Lower lobe of right lung (tissue), 2 donors: ENCODE data around the gene FSTL3. TPM values are rescaled to one million over a fixed set of nuclear protein-coding genes. Genes with fewer than 3 reads are reported as not detected.

Experiments used
- ATAC-seq, 2 donors: fragments of 200-7000 bp; cut with Tn5 transposase; one replicate each; pipeline ENCODE4 v1.9.1; 2020 to 2022; ENCODE audit warnings: mild to moderate bottlenecking in 2 of 2, moderate library complexity in 2 of 2
- DNase-seq: peaks from one replicate; pipeline ENCODE4 v3.0.0-alpha.2; 2020
- H3K27ac ChIP-seq: fragments of 200-600 bp; one replicate; pipeline ENCODE4 v1.8.0; 2022
- H3K27me3 ChIP-seq: fragments of 200-600 bp; one replicate; pipeline ENCODE4 v1.8.0; 2022; ENCODE audit warnings: low read depth
- H3K36me3 ChIP-seq: fragments of 200-600 bp; one replicate; pipeline ENCODE4 v1.8.0; 2022; ENCODE audit warnings: mild to moderate bottlenecking
- H3K4me1 ChIP-seq: fragments of 200-600 bp; one replicate; pipeline ENCODE4 v1.8.0; 2022
- H3K4me3 ChIP-seq: fragments of 200-600 bp; one replicate; pipeline ENCODE4 v1.8.0; 2022; ENCODE audit warnings: mild to moderate bottlenecking
- H3K9me3 ChIP-seq: fragments of 200-600 bp; one replicate; pipeline ENCODE4 v1.8.0; 2022
- CTCF ChIP-seq: fragments of 200-600 bp; IDR thresholded peaks from one replicate; pipeline ENCODE4 v1.8.0; 2022; ENCODE audit warnings: antibody characterized with exemption, mild to moderate bottlenecking
- intact Hi-C: fragments of 100-400 bp; cut with DNase I; formaldehyde crosslinking; loops from one replicate; pipeline ENCODE4 v1.11.0; 2022
- total RNA-seq: library from RNA; stranded (reverse); fragmentation: NEBNext Ultra II Directional; extraction: Animal tissue kit (Norgen Biotek cat#: 25700); gene quantifications from one replicate; pipeline ENCODE4 v1.2.1, GENCODE V29; 2021
- donor health status: DM: no; HTN: yes; CAD: no; lungs with severe emphysema.

The FSTL3 gene
- total RNA-seq, 1 donor from 2014 or later = 48.0 TPM

- H3K4me1 ChIP-seq = peaks cover 25% of the 10 kb centered on the region
- intact Hi-C loops = no loop called here
- ATAC-seq (no peak), DNase-seq (no peak)
- no peaks in the 10 kb centered on the region for H3K9me3 ChIP-seq
- H3K4me3 ChIP-seq = no peak overlapping the region
- H3K36me3 ChIP-seq = peaks cover 3% of the 10 kb centered on the region
- H3K27me3 ChIP-seq = no peaks in the 10 kb centered on the region
- no peak for TF ChIP-seq CTCF
- H3K27ac ChIP-seq = no peak overlapping the region
Measured at GRCh38 chr19:682678-683320, 6.6 kb downstream of the FSTL3 start.

GRCh38 chr19:685454-685931, 9.3 kb downstream of the FSTL3 start:
- TF ChIP-seq CTCF = no peak
- H3K36me3 ChIP-seq = peaks cover 3% of the 10 kb centered on the region
- no peak overlapping the region for H3K27ac ChIP-seq
- H3K27me3 ChIP-seq = no peaks in the 10 kb centered on the region
- H3K4me3 ChIP-seq = no peak overlapping the region
- intact Hi-C loops = no loop called here
- H3K9me3 ChIP-seq = no peaks in the 10 kb centered on the region
- no peak for DNase-seq
- no peak for ATAC-seq
- H3K4me1 ChIP-seq = peaks cover 5% of the 10 kb centered on the region

GRCh38 chr19:686589-687297, 10.6 kb downstream of the FSTL3 start:
- DNase-seq = no peak
- no peaks in the 10 kb centered on the region for H3K36me3 ChIP-seq
- no peak for ATAC-seq
- H3K27me3 ChIP-seq = no peaks in the 10 kb centered on the region
- no peak for TF ChIP-seq CTCF
- H3K4me1 ChIP-seq = no peaks in the 10 kb centered on the region
- no peaks in the 10 kb centered on the region for H3K9me3 ChIP-seq
- H3K4me3 ChIP-seq = no peak overlapping the region
- intact Hi-C loops = no loop called here
- H3K27ac ChIP-seq = no peak overlapping the region

- Histone ChIP-seq H3K4me3 (no peak overlapping the region), H3K4me1 (no peaks in the 10 kb centered on the region), H3K27ac (no peak overlapping the region), H3K36me3 (no peaks in the 10 kb centered on the region), H3K27me3 (no peaks in the 10 kb centered on the region), H3K9me3 (no peaks in the 10 kb centered on the region)
- intact Hi-C loops = no loop called here
- ATAC-seq (no peak), DNase-seq (no peak)
- TF ChIP-seq CTCF = no peak
Measured at GRCh38 chr19:687569-688166, 11.5 kb downstream of the FSTL3 start.

GRCh38 chr19:688214-688613, 12.0 kb downstream of the FSTL3 start:
- DNase-seq = no peak
- intact Hi-C loops = no loop called here
- no peaks in the 10 kb centered on the region for H3K27me3 ChIP-seq
- no peak overlapping the region for H3K27ac ChIP-seq
- H3K9me3 ChIP-seq = no peaks in the 10 kb centered on the region
- no peak for TF ChIP-seq CTCF
- no peak overlapping the region for H3K4me3 ChIP-seq
- no peaks in the 10 kb centered on the region for H3K36me3 ChIP-seq
- no peak for ATAC-seq
- H3K4me1 ChIP-seq = no peaks in the 10 kb centered on the region
